Heart right ventricle (tissue), 16 donors: Measurements from ENCODE around the gene TMEM239. TPM values are rescaled to one million over a fixed set of nuclear protein-coding genes. Genes with fewer than 3 reads are reported as not detected.
A peak's percentile ranks its signal among the peaks of the same experiment; 100 is the strongest.

Source experiments
- ATAC-seq, 8 donors: fragments of 200-7000 bp; cut with Tn5 transposase; one replicate each; pipeline ENCODE4 v1.9.1; 2020; ENCODE audit warnings: mild to moderate bottlenecking in 8 of 8, moderate library complexity in 8 of 8, moderate number of reproducible peaks in 1 of 8
- DNase-seq, 2 donors: peaks; one replicate each; pipeline ENCODE4 v3.0.0-alpha.2; 2020
- H3K27ac ChIP-seq, 10 donors: fragments of 200-600 bp; sonication (generic) in 2 of 10; one replicate each; pipeline versions ENCODE4 v1.5.0 to v1.8.0; 2020 to 2022; ENCODE audit warnings: mild to moderate bottlenecking in 3 of 10
- H3K27me3 ChIP-seq, 7 donors: fragments of 200-600 bp; one replicate each; pipeline ENCODE4 v1.8.0; 2021 to 2022; ENCODE audit warnings: mild to moderate bottlenecking in 2 of 7
- H3K36me3 ChIP-seq, 9 donors: fragments of 200-600 bp; sonication (generic) in 1 of 9; one replicate each; pipeline versions ENCODE4 v1.5.0 to v1.8.0; 2020 to 2022; ENCODE audit warnings: mild to moderate bottlenecking in 2 of 9
- H3K4me1 ChIP-seq, 9 donors: fragments of 200-600 bp; sonication (generic) in 1 of 9; one replicate each; pipeline versions ENCODE4 v1.5.0 to v1.8.0; 2020 to 2022; ENCODE audit warnings: mild to moderate bottlenecking in 4 of 9
- H3K4me3 ChIP-seq, 10 donors: fragments of 200-600 bp; sonication (generic) in 2 of 10; one replicate each; pipeline versions ENCODE4 v1.5.0 to v1.8.0; 2020 to 2022; ENCODE audit warnings: mild to moderate bottlenecking in 7 of 10, moderate library complexity in 2 of 10
- H3K9me3 ChIP-seq, 11 donors: fragments of 200-600 bp in 10 of 11; sonication (generic) in 2 of 11; one replicate each; pipeline versions ENCODE4 v1.5.0 to v1.8.0; 2013 to 2022; ENCODE audit warnings: mild to moderate bottlenecking in 2 of 11, control low read depth in 1 of 11, moderate library complexity in 1 of 11
- WGBS, 2 donors: extraction: QIAGEN DNeasy Blood & Tissue Kit; methylation state at CpG; one replicate each; pipeline ENCODE4 v1.1.7; 2013; ENCODE audit warnings: inconsistent platforms in 1 of 2; 5-methylcytosine and 5-hydroxymethylcytosine counted together
- intact Hi-C, 10 donors: fragments of 100-400 bp; cut with DNase I; formaldehyde crosslinking; loops; one replicate each; pipeline versions ENCODE4 v1.11.1 to v1.14.2; 2022
- polyA plus RNA-seq, 2 donors: library from polyadenylated mRNA; stranded (reverse); fragments of 200-250 nt; gene quantifications; one replicate each; pipeline ENCODE4 v1.2.3, GENCODE V29; 2013
- total RNA-seq, 10 donors: library from RNA; stranded (reverse); fragmentation: NEBNext Ultra II Directional in 3 of 10; extraction: Animal tissue kit (Norgen Biotek cat#: 25700) in 3 of 10; gene quantifications; one replicate each; pipeline versions ENCODE4 v1.2.1 to v1.2.4, GENCODE V29; 2021 to 2023
- TF ChIP-seq, protein P1 (sequence below), 9 donors: fragments of 200-600 bp; sonication (generic) in 2 of 9; IDR thresholded peaks; one replicate each; pipeline versions ENCODE4 v1.5.0 to v1.8.0; 2021 to 2022; ENCODE audit warnings: antibody characterized with exemption in 9 of 9, mild to moderate bottlenecking in 5 of 9, moderate library complexity in 1 of 9
- donor health status: Arrhythmogenic right ventricular cardiomyopathy.
- donor health status: ischemic (EF 13 %, LVEDD 7.1; RV severe dilation, severe dysfunction).
- donor health status: healthy with polysubstance abuse.
- donor health status: DM: no; HTN: yes; CAD: no.
- donor health status: DM: no; HTN: no; CAD: no.
- donor health status: ischemic (EF 25% LVEDD 6.9; RV normal size, moderate dysfunction).
- donor health status: ischemic (EF 25% LVEDD 5.7; RV mildly dilated, moderate dysfunction).
- donor health status: healthy.
- donor health status: DM: yes; HTN: yes; CAD: no.
- donor health status: Ischemic cardiomyopathy.
- donor health status: ischemic (EF 35%, LVEDD 5.7; RV mildly dilated, moderate dysfunction).
- donor health status: nonischemic (EF 11% LVEDD 7.7; RV severe dilation, severe dysfunction).
- donor health status: DM: yes; HTN: yes; CAD: no.
- donor health status: PGD.
- donor health status: ischemic (EF 29% LVEDD 5.4; RV normal size, mild dysfunction).
- donor health status: nonischemic (EF 23%, LVEDD 6.1; RV moderate dilation, normal function).

The TMEM239 gene
- total and polyA plus RNA-seq, 12 donors = not detected

DNA sequence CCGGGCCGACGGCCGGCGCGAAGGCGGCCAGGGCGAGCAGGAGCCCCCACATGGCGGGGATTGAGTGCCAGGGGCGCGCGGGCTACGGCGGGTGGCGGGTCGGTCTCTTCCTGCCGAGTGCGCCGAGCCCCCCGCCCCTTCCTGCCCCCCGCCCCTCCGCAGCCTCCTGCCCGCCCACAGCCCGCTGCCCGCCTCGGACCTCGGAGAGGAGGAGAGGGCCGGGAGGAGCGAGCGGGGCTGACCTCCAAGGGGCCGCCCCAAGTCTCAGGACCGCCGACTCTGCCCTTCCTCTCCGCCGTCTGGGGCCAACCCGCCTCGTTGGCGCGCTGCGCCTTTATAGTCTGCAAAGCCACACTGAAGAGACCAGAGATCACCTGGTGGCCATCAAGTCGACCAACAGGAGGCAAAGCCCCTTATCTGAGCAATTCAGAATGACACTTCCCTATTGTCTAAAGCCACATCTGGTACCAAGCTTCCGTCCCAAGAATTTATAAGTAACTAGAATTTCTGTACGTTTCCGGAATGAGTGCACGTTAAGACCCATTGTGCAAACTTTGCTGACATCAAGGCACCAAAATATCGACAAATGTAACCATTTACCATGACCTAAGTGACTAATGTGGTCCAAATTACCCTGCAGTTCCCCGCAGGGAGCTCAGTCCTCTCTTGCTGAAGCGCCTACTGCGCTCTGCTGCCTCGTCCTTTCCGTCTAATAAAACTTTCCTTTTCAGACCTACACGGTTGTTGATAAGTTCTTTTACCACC lies 15.5 kb upstream of the TMEM239 start, which contains the start of gene CPXM1:
Gene CPXM1, minus strand, starts transcription at position 107 of the 765 bp plus-strand sequence. Its CDS starts 55 bp downstream, at position 52.
- ATAC-seq (peak in 2 of 8 donors; percentile 26 to 34), DNase-seq (no peak)
- Histone ChIP-seq H3K27me3 (peaks cover 14 to 97% (median 86%) of the 10 kb centered on the region in 7 donors), H3K4me1 (peaks cover 0 to 37% (median 12%) of the 10 kb centered on the region in 9 donors), H3K4me3 (peak within 1 kb of the TSS in 9 of 10 donors; percentile 16 to 54 (median 34)), H3K36me3 (no peaks in the 10 kb centered on the region), H3K27ac (peak within 1 kb of the TSS in 1 of 10 donors; percentile 47), H3K9me3 (peaks cover 0 to 4% (median 0%) of the 10 kb centered on the region in 11 donors)
- intact Hi-C loops = no loop called here
- WGBS, 2 donors = 1% methylated on average over 37 to 51 of the region's 52 CpGs
- TF ChIP-seq, protein P1, sequence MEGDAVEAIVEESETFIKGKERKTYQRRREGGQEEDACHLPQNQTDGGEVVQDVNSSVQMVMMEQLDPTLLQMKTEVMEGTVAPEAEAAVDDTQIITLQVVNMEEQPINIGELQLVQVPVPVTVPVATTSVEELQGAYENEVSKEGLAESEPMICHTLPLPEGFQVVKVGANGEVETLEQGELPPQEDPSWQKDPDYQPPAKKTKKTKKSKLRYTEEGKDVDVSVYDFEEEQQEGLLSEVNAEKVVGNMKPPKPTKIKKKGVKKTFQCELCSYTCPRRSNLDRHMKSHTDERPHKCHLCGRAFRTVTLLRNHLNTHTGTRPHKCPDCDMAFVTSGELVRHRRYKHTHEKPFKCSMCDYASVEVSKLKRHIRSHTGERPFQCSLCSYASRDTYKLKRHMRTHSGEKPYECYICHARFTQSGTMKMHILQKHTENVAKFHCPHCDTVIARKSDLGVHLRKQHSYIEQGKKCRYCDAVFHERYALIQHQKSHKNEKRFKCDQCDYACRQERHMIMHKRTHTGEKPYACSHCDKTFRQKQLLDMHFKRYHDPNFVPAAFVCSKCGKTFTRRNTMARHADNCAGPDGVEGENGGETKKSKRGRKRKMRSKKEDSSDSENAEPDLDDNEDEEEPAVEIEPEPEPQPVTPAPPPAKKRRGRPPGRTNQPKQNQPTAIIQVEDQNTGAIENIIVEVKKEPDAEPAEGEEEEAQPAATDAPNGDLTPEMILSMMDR (IDR thresholded peaks at IDR 0.05) = no peak

DNA sequence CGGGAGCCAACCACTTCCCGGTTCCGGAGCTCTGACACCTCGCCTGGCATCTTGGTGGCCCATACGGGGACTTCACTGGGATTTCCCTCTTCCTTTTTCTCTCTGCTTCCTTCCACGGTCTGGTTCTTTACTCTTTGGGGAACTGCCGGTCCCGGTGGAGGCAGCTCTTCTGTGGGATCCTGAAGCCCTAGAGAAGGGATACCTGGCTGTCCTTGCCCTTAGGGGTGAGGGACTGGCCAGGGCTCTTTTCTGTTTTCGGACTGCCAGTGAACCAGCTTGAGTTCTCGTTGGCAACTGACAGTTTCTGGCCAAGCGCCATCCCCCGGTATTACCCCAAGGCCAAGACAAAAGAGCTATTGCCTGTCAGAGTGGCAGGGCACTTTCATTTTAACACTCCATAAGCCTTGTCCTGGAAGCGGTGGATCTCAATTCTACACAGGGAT lies 14.9 kb upstream of the TMEM239 start:
- no peak for ATAC-seq
- intact Hi-C loops = no loop called here
- WGBS, 2 donors = 9% methylated on average over 13 of the region's 13 CpGs
- TF ChIP-seq, protein P1 (IDR thresholded peaks at IDR 0.05) = no peak
- no peak for DNase-seq
- Histone ChIP-seq H3K36me3 (no peaks in the 10 kb centered on the region), H3K4me3 (peak overlapping the region in 1 of 10 donors; percentile 54), H3K4me1 (peaks cover 0 to 37% (median 12%) of the 10 kb centered on the region in 9 donors), H3K9me3 (peaks cover 0 to 4% (median 0%) of the 10 kb centered on the region in 11 donors), H3K27me3 (peaks cover 15 to 97% (median 92%) of the 10 kb centered on the region in 7 donors), H3K27ac (no peak overlapping the region)

DNA sequence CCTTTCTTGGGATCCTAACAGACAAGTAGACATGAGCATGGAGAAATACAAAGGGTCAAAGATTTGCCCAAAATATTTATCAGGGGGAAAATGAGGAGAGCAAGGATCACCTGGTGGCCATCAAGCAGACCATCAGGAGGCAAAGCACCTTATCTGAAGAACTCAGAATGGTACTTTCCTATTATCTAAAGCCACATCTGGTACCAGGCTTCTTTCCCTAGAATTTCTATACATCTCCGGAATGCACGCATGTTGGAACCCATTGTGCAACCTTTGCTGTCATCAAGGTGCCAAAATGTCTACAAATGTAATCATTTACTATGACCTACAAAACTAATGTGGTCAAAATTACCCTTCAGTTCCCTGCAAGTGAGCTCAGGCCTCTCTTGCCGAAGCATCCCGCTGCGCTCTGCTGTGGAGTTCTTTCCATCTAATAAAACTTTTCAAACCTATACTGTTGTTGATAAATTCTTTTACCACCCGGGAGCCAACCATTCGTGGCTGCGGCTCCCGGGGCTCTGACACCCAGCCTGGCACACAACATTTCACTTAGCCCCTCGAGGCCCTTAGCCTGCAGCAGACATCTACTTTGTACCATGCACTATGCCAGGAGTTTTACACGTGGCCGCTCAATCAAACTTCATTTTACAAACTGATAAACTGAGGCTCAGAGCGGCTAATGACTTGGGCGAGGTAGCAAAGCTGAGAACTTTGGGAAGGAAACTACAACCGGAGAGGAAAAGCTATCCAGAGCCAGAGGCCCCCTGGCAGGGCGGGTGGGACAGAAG lies 11.9 kb upstream of the TMEM239 start:
- TF ChIP-seq, protein P1 (IDR thresholded peaks at IDR 0.05) = no peak
- Histone ChIP-seq H3K27ac (no peak overlapping the region), H3K4me3 (no peak overlapping the region), H3K36me3 (no peaks in the 10 kb centered on the region), H3K4me1 (peaks cover 0 to 36% (median 12%) of the 10 kb centered on the region in 9 donors), H3K27me3 (peaks cover 15 to 99% (median 96%) of the 10 kb centered on the region in 7 donors), H3K9me3 (peaks cover 0 to 4% (median 0%) of the 10 kb centered on the region in 11 donors)
- intact Hi-C loops = no loop called here
- WGBS, 2 donors = 44 to 46% methylated on average over 16 of the region's 16 CpGs
- ATAC-seq (no peak), DNase-seq (no peak)
